BLaER1 treated with 17β-estradiol and CSF1 and Interleukin-3, amounts not matched to agents 10 nM and 100 nM (cell line): ENCODE data around the gene CD33.

Experiments
- H3K27ac ChIP-seq, 11 experiments: shearing (Covaris generic); formaldehyde crosslinking; 2 replicates each; pipeline ENCODE4 v1.8.1; 2022
- H3K27me3 ChIP-seq, 11 experiments: shearing (Covaris generic); formaldehyde crosslinking; 2 replicates each; pipeline ENCODE4 v1.8.1; 2022
- H3K36me3 ChIP-seq, 11 experiments: shearing (Covaris generic); formaldehyde crosslinking; 2 replicates each; pipeline ENCODE4 v1.8.1; 2022
- H3K4me1 ChIP-seq, 10 experiments: shearing (Covaris generic); formaldehyde crosslinking; 2 replicates each; pipeline ENCODE4 v1.8.1; 2022
- H3K4me2 ChIP-seq, 11 experiments: shearing (Covaris generic); formaldehyde crosslinking; 2 replicates each; pipeline ENCODE4 v1.8.1; 2022
- H3K4me3 ChIP-seq, 10 experiments: shearing (Covaris generic); formaldehyde crosslinking; 2 replicates each; pipeline ENCODE4 v1.8.1; 2022
- H3K9ac ChIP-seq, 11 experiments: shearing (Covaris generic); formaldehyde crosslinking; 2 replicates each; pipeline ENCODE4 v1.8.1; 2022
- H3K9me3 ChIP-seq, 11 experiments: shearing (Covaris generic); formaldehyde crosslinking; replicated peaks in 1 of 11; 2 replicates each; pipeline ENCODE4 v1.8.1; 2022
- H4K20me1 ChIP-seq, 11 experiments: shearing (Covaris generic); formaldehyde crosslinking; 2 replicates each; pipeline ENCODE4 v1.8.1; 2022
- Cebpa-rat ChIP-seq, 11 experiments: shearing (Covaris generic); IDR thresholded peaks; 2 replicates each; pipeline ENCODE4 v1.8.1; 2022

The CD33 gene

DNA sequence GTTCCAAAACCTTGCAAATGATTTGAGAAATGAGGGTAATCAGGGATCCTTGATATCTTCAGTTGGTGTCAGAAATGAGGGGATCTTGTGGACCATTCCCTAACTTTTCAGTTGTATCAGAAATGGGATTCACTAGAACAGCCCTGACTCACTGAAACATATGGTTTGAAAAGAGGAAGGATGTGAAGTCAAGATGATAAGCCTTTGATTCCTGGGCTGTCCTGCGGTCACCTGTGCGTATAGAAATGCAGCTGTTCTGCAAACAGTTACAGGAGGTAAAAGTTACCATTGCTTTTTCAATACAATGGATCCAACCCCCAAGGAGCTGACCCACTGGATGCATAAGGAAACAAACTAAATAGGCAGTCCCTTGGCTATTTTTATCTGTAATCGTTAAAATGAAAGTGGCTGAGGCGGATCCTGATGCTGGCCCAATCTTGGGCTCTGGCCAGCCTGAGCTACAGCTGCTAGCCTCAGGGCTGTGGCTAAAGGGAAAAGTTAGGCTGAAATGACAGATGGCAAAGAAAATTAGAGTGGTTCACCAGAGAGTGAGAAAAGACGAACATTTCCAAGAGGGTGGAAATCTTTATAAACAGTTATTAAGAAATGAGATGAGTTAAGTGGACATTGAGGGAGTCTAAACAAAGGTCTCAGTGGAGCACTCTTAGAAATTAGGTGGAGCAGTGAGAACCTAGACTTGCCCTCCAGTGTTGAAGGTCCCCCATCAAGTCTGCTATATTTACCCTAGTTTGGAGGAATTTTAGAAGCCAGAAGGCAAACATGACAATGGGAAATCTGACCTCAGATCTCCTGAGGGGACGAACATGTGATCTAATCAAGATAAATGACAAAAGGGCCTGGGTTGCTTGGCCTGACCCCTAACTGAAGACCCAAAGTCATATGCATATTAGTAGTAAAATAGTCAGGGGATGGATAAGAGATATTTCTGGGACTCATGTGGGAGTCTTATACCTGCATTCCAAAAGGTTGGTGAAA lies 33.6 kb downstream of the CD33 start:
- no peaks in the 10 kb centered on the region for H3K36me3 ChIP-seq
- peak overlapping the region; percentile 13 to 83 (median 68); a peak in 20 of 22 replicates for H3K27ac ChIP-seq
- peak overlapping the region in 10 of 11 experiments; percentile 14 to 65 (median 46); a peak in 17 of 22 replicates for H3K9ac ChIP-seq
- no peak for TF ChIP-seq Cebpa-rat (IDR thresholded peaks at IDR 0.05)
- H3K4me3 ChIP-seq = peak overlapping the region in 1 of 10 experiments; percentile 33; a peak in 3 of 20 replicates
- no peaks in the 10 kb centered on the region for H3K27me3 ChIP-seq
- peaks cover 30 to 37% (median 35%) of the 10 kb centered on the region in 10 experiments for H3K4me1 ChIP-seq
- H4K20me1 ChIP-seq = no peaks in the 10 kb centered on the region
- peaks cover 0 to 8% (median 7%) of the 10 kb centered on the region in 11 experiments; a peak in 8 of 22 replicates for H3K9me3 ChIP-seq
- H3K4me2 ChIP-seq = peak overlapping the region; percentile 72 to 91 (median 80)

DNA sequence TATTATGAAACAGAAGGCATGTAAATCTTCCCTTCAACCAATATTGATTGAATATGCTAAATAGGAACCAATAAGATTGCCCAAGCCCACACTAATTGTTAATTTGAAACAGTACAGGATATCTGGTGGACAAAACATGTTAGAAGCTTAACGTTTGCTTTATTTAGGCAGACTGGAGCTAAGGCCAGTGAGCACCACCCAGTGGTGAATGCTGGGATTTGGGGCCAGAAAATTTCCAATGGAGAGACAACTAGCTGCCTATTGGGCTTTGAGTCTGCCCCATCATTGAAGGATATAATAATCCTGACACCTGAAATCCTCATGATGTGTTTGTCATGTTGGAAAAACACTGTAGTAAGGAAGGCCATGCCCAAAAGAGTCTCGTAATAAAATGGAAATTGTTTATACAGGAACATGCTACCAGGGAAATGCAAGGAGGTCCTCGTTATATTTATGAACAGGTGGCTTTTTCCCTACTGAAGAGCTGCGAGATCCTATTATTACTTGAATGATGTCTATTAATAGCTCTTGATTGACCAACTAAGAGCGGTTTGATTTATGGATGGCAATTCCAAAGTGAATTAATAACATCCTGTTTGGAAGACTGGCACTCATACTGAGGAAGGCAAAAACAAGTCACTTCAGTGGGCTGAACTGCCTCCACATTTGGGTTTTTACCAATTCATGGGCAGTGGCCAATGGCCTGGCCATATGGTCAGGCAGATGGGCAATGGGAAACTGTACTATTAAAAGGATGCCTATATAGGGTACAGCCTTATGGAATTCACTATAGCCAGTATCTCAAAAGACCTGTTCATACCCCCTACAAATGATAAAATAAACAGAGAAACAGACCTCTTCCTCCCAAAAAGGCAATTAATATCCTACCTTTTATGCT lies 34.7 kb downstream of the CD33 start:
- H3K27me3 ChIP-seq = no peaks in the 10 kb centered on the region

DNA sequence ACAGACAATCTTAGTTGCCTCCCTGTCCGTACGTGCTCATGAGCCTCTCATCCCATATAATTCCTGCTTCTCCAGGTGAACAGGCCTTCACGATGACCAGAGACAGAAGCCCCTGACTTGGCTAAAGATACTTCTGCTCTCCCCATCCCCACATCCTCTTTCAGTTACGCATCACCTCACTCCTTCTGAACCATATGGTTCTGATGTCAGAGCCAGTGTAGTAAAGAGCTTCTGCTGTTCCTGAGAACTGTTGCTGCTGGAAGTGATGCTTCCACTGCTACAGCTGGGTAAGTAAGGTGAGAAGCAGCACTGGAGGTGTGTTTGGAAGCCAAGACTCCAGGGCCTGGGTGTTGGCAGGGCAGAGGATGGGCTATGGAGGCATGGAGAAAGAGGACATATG lies 38.9 kb downstream of the CD33 start:
- Histone ChIP-seq H3K9ac (no peak overlapping the region), H3K27ac (no peak overlapping the region), H3K4me1 (peaks cover 15 to 31% (median 25%) of the 10 kb centered on the region in 10 experiments), H3K27me3 (no peaks in the 10 kb centered on the region), H3K9me3 (peaks cover 0 to 8% (median 7%) of the 10 kb centered on the region in 11 experiments; a peak in 8 of 22 replicates), H3K36me3 (no peaks in the 10 kb centered on the region), H3K4me3 (no peak overlapping the region), H4K20me1 (no peaks in the 10 kb centered on the region), H3K4me2 (peak overlapping the region; percentile 4 to 64 (median 39); a peak in 20 of 22 replicates)
- no peak for TF ChIP-seq Cebpa-rat (IDR thresholded peaks at IDR 0.05)

More for the DNA sequence above, 34.7 kb downstream of the CD33 start:
- Histone ChIP-seq H3K4me1 (peaks cover 30 to 47% (median 43%) of the 10 kb centered on the region in 10 experiments), H3K4me3 (no peak overlapping the region), H3K9ac (peak overlapping the region in 2 of 11 experiments; percentile 43 to 45; a peak in 4 of 22 replicates), H3K9me3 (peaks cover 0 to 8% (median 7%) of the 10 kb centered on the region in 11 experiments; a peak in 8 of 22 replicates), H3K36me3 (no peaks in the 10 kb centered on the region), H3K4me2 (peak overlapping the region; percentile 72 to 91 (median 80); a peak in 21 of 22 replicates), H3K27ac (peak overlapping the region in 9 of 11 experiments; percentile 56 to 83 (median 71); a peak in 12 of 22 replicates), H4K20me1 (no peaks in the 10 kb centered on the region)
- TF ChIP-seq Cebpa-rat (IDR thresholded peaks at IDR 0.05) = no peak

DNA sequence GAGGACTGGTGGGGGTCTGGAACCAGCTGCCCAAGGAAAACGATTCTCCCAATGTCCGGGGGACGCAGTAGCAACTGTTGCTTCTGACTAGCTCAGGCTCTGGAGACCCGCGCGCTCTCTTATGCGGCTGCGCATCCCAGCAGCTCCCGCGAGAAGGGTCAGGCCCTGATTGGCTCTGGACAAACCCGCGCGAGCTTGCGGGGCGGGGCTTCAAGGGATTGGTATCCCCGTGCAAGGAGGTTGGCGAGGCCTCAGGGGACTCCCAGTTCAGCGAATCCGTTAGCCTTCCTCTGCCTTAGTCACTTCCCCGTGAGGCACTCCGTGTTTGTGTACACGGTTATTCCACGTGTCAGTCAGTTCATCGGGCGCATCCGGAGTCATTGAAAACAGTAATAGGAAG lies 46.2 kb downstream of the CD33 start:
- no peaks in the 10 kb centered on the region for H3K36me3 ChIP-seq
- H4K20me1 ChIP-seq = no peaks in the 10 kb centered on the region
- TF ChIP-seq Cebpa-rat (IDR thresholded peaks at IDR 0.05) = no peak
- H3K4me3 ChIP-seq = no peak overlapping the region
- H3K27ac ChIP-seq = no peak overlapping the region; a peak in 1 of 22 replicates
- no peak overlapping the region for H3K9ac ChIP-seq
- no peaks in the 10 kb centered on the region for H3K27me3 ChIP-seq
- peak overlapping the region in 4 of 11 experiments; percentile 65 to 77 (median 74); a peak in 5 of 22 replicates for H3K4me2 ChIP-seq
- H3K4me1 ChIP-seq = peaks cover 7 to 41% (median 15%) of the 10 kb centered on the region in 10 experiments; a peak in 19 of 20 replicates
- no peaks in the 10 kb centered on the region for H3K9me3 ChIP-seq

DNA sequence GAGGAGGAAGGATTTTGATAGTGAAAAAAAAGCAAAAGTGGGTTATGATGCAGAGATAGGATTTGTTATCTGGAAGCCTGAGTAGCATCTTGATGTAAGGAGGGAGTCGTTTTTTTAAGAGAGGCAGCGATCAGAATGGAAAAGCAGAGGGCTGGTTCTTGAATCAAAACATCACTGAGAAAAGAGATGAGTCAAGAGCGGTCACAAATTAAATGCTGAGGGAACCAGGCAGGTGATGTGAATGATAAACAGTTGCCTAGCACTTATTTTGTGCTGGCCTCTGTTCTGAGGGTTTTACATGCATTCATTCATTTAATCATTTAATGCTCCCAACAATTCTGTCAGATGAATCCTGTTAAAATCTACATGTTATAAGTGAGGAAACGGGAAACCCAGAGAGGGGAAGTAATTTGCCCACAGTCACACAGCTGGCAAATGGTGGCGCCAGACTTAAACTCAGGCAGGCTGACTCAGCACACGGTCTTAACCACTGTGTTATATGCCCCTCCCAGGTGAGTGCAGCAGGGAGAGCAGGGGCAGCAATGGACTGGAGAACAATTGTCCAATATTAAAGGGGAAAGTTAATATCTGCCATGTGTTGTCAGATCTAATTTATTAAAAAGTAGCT lies 47.4 kb downstream of the CD33 start:
- no peak overlapping the region for H3K4me3 ChIP-seq
- no peaks in the 10 kb centered on the region for H3K36me3 ChIP-seq
- H3K9me3 ChIP-seq = no peaks in the 10 kb centered on the region
- TF ChIP-seq Cebpa-rat (IDR thresholded peaks at IDR 0.05) = no peak
- no peaks in the 10 kb centered on the region for H4K20me1 ChIP-seq
- peaks cover 7 to 41% (median 15%) of the 10 kb centered on the region in 10 experiments; a peak in 19 of 20 replicates for H3K4me1 ChIP-seq
- H3K27ac ChIP-seq = peak overlapping the region in 7 of 11 experiments; percentile 3 to 56 (median 39); a peak in 12 of 22 replicates
- peak overlapping the region in 10 of 11 experiments; percentile 8 to 77 (median 65); a peak in 17 of 22 replicates for H3K4me2 ChIP-seq
- H3K9ac ChIP-seq = 0 out of 22 replicates have a peak overlapping the region, but pooled peaks of 2 of the 11 experiments have one; percentile 0 to 4
- H3K27me3 ChIP-seq = no peaks in the 10 kb centered on the region

DNA sequence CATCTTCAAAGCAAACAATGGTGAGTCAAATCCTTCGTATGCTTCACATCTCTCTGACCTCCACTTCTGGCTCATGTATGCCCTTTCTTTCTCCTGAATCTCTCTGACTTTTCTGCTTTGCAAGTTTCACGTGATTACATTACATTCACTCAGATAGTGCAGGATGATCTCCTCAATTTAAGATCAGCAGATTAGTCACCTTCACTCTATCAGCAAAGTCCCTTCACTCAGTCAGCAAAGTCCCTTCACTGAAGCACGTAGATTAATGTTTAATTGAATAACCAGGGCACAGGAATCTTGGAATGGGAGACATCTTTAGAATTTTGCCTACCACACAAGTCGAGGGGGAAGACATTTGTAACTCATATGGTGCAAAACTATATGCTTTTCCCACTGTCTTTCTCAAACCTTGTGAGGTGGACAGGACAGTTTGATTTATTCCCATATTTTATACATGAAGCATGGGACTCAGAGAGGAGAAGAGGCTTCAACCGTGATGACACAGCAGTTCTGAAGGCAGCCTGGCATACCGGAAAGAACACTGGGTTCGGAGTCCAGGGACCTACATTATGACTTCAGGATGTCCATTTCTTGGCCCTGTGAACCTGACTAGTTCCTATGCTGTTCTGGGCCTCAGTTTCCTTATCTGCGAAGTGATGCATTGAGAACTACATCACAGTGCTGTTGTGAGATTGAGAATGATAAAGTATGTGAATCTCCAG lies 49.3 kb downstream of the CD33 start:
- no peak overlapping the region for H3K27ac ChIP-seq
- peaks cover 7 to 41% (median 20%) of the 10 kb centered on the region in 10 experiments for H3K4me1 ChIP-seq
- no peaks in the 10 kb centered on the region for H4K20me1 ChIP-seq
- no peak overlapping the region for H3K4me3 ChIP-seq
- H3K4me2 ChIP-seq = 0 out of 22 replicates have a peak overlapping the region, but pooled peaks of 1 of the 11 experiments have one; percentile 65
- H3K27me3 ChIP-seq = no peaks in the 10 kb centered on the region
- no peaks in the 10 kb centered on the region for H3K36me3 ChIP-seq
- no peak for TF ChIP-seq Cebpa-rat (IDR thresholded peaks at IDR 0.05)
- H3K9ac ChIP-seq = no peak overlapping the region
- H3K9me3 ChIP-seq = peaks cover 0 to 3% (median 0%) of the 10 kb centered on the region in 11 experiments; a peak in 1 of 22 replicates

DNA sequence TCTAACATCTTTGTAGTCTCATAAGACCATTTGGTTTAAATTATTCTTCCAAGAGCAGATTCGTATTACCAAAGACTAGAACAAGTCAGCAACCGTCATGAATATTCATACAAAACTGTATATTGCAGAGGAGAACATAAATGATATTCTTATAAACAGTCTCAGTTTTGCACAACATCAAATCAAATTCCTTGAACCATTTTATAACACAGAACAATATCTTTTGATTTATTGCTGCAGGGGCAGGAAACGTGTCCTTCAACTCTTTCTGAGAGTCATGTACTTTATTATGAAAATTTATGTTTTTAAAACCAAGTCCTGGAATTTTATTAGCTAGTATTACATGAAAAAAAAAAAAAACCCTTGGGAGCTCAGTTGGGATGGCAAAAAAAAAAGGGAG lies 52.2 kb downstream of the CD33 start:
- no peak for TF ChIP-seq Cebpa-rat (IDR thresholded peaks at IDR 0.05)
- H3K9ac ChIP-seq = no peak overlapping the region
- H3K4me1 ChIP-seq = peaks cover 9 to 26% (median 18%) of the 10 kb centered on the region in 10 experiments
- H4K20me1 ChIP-seq = no peaks in the 10 kb centered on the region
- no peak overlapping the region for H3K4me2 ChIP-seq
- no peak overlapping the region for H3K4me3 ChIP-seq
- H3K9me3 ChIP-seq = peaks cover 0 to 22% (median 10%) of the 10 kb centered on the region in 11 experiments; a peak in 15 of 22 replicates
- no peak overlapping the region for H3K27ac ChIP-seq
- no peaks in the 10 kb centered on the region for H3K27me3 ChIP-seq
- no peaks in the 10 kb centered on the region for H3K36me3 ChIP-seq
